HepG2 (cell line): ENCODE data around the gene SEMA6D. TPM values are rescaled to one million over a fixed set of nuclear protein-coding genes. Genes with fewer than 3 reads are reported as not detected.

Experiments
- ATAC-seq: fragments of 200-7000 bp; cut with Tn5 transposase; 3 replicates; pipeline ENCODE4 v1.9.1; 2020; ENCODE audit warnings: mild to moderate bottlenecking, moderate library complexity
- BruUV-seq: library from RNA; stranded (reverse); fragments of 400-500 nt; replicated peaks from 2 replicates; lab custom pipeline; 2021; lab: Mats Ljungman, UMichigan
- CTCF ChIA-PET: fragments of 300-600 bp; formaldehyde crosslinking; extraction: SDS; loops from one replicate; lab custom pipeline; 2021; ENCODE audit warnings: low total read pairs, inconsistent platforms, low intra/inter-chr PET ratio; lab: Yijun Ruan, JAX
- POLR2A ChIA-PET: fragments of 350-600 bp; sonication (Branson Sonifier 250); formaldehyde crosslinking; loops from one replicate; lab custom pipeline; 2020; ENCODE audit warnings: antibody characterized with exemption, inconsistent platforms; lab: Yijun Ruan, JAX
- DNase-seq: peaks from one replicate; pipeline ENCODE4 v3.0.0-alpha.2; 2015; ENCODE audit warnings: low spot score
- FAIRE-seq: peaks from 3 replicates; lab custom pipeline; 2011; peaks lifted over from hg19 to GRCh38; lab: Jason Lieb, UNC
- H2AFZ ChIP-seq: one replicate; pipeline ENCODE4 v1.6.1; 2011; ENCODE audit warnings: low read length, inconsistent platforms
- H3K27ac ChIP-seq: fragments of 300-600 bp; 3 replicates; pipeline ENCODE4 v1.8.0; 2011; ENCODE audit warnings: mixed run types, mild to moderate bottlenecking, mixed read lengths, low read length, inconsistent platforms; ENCODE audit not compliant: insufficient read depth; ENCODE audit errors: extremely low read length
- H3K27me3 ChIP-seq, 2 experiments: fragments of 200-600 bp in 1 of 2; 2 replicates in 1 of 2; 3 replicates in 1 of 2; pipeline versions ENCODE4 v1.6.0 to v1.8.0; 2011; ENCODE audit warnings: low read length in 2 of 2, mild to moderate bottlenecking in 2 of 2, moderate library complexity in 2 of 2, inconsistent platforms in 1 of 2; ENCODE audit not compliant: insufficient read depth in 2 of 2, control insufficient read depth in 1 of 2
- H3K36me3 ChIP-seq, 2 experiments: fragments of 200-600 bp in 1 of 2; replicated peaks in 1 of 2; 2 replicates in 1 of 2; 3 replicates in 1 of 2; pipeline versions ENCODE4 v1.5.1 to v1.8.0; 2011; ENCODE audit warnings: low read length in 2 of 2, inconsistent platforms in 1 of 2; ENCODE audit not compliant: insufficient read depth in 2 of 2, control insufficient read depth in 1 of 2
- H3K4me1 ChIP-seq: 2 replicates; pipeline ENCODE4 v1.5.1; 2012; ENCODE audit warnings: low read length, inconsistent platforms; ENCODE audit not compliant: insufficient read depth
- H3K4me2 ChIP-seq: 2 replicates; pipeline ENCODE4 v1.6.0; 2011; ENCODE audit warnings: low read depth, low read length, inconsistent platforms
- H3K4me3 ChIP-seq, 3 experiments: fragments of 200-600 bp in 1 of 3; sonication (generic), shearing (Covaris generic) in 1 of 3; replicated peaks in 1 of 3; 2 replicates each; pipeline ENCODE4 v1.5.1; 2011 to 2016; ENCODE audit warnings: low read length in 3 of 3, inconsistent platforms in 2 of 3, low read depth in 2 of 3, mild to moderate bottlenecking in 2 of 3, control low read depth in 1 of 3, mixed read lengths in 1 of 3; ENCODE audit not compliant: insufficient read depth in 1 of 3
- H3K79me2 ChIP-seq: one replicate; pipeline ENCODE4 v1.6.1; 2011; ENCODE audit warnings: low read length, inconsistent platforms; ENCODE audit not compliant: insufficient read depth
- H3K9ac ChIP-seq: 2 replicates; pipeline ENCODE4 v1.6.0; 2011; ENCODE audit warnings: mild to moderate bottlenecking, low read depth, low read length, inconsistent platforms; ENCODE audit not compliant: insufficient read depth
- H3K9me3 ChIP-seq: 2 replicates; pipeline ENCODE4 v1.5.1; 2012; ENCODE audit warnings: mild to moderate bottlenecking, low read length
- H4K20me1 ChIP-seq: 2 replicates; pipeline ENCODE4 v1.6.0; 2011; ENCODE audit warnings: inconsistent platforms, mild to moderate bottlenecking, low read length, moderate library complexity; ENCODE audit not compliant: insufficient read depth
- BHLHE40 ChIP-seq: IDR thresholded peaks from 2 replicates; pipeline ENCODE4 v1.6.1; 2011; ENCODE audit warnings: low read length, improper control_type of control experiment
- BRF2 ChIP-seq: sonication (generic); formaldehyde crosslinking; IDR thresholded peaks from 2 replicates; pipeline ENCODE4 v1.8.1; 2022; ENCODE audit warnings: mild to moderate bottlenecking, missing genetic modification reagents
- ISX ChIP-seq: sonication (generic); formaldehyde crosslinking; conservative IDR thresholded peaks from 2 replicates; pipeline ENCODE4 v1.5.0; 2020; ENCODE audit warnings: missing genetic modification reagents
- MBNL3 ChIP-seq: fragments of 250-450 bp; sonication (Bioruptor Pico); conservative IDR thresholded peaks from 2 replicates; pipeline ENCODE4 v1.8.0; 2022; ENCODE audit warnings: mild to moderate bottlenecking, inconsistent platforms
- MIER3 ChIP-seq: IDR thresholded peaks from 2 replicates; pipeline ENCODE4 v1.6.1; 2016; ENCODE audit warnings: missing compliant biosample characterization, borderline replicate concordance
- NFE2 ChIP-seq: sonication (generic); formaldehyde crosslinking; IDR thresholded peaks from 2 replicates; pipeline ENCODE4 v1.4.0; 2020; ENCODE audit warnings: missing genetic modification reagents
- NFYB ChIP-seq: sonication (generic); formaldehyde crosslinking; IDR thresholded peaks from 2 replicates; pipeline ENCODE4 v1.4.0; 2020; ENCODE audit warnings: missing genetic modification reagents
- PCBP2 ChIP-seq: fragments of 200-400 bp; formaldehyde crosslinking; optimal IDR thresholded peaks from 2 replicates; pipeline ENCODE3; 2018; ENCODE audit warnings: low read length, low read depth; ENCODE audit not compliant: poor library complexity, severe bottlenecking
- PHB2 ChIP-seq: fragments of 450-650 bp; IDR thresholded peaks from 2 replicates; pipeline ENCODE4 v1.6.1; 2018; ENCODE audit not compliant: partially characterized antibody
- SYNCRIP ChIP-seq: fragments of 200-400 bp; formaldehyde crosslinking; IDR thresholded peaks from 2 replicates; pipeline ENCODE4 v1.6.1; 2018; ENCODE audit warnings: mild to moderate bottlenecking, low read depth, low read length; ENCODE audit not compliant: insufficient read depth
- TFAP4 ChIP-seq: sonication (generic); IDR thresholded peaks from 2 replicates; pipeline ENCODE4 v1.6.1; 2016; ENCODE audit warnings: low read depth, borderline replicate concordance
- ZFP36L2 ChIP-seq: sonication (generic); formaldehyde crosslinking; IDR thresholded peaks from 2 replicates; pipeline ENCODE4 v1.4.0; 2020; ENCODE audit warnings: missing genetic modification reagents
- ZNF276 ChIP-seq: sonication (generic); formaldehyde crosslinking; IDR thresholded peaks from 2 replicates; pipeline ENCODE4 v1.4.0; 2020; ENCODE audit warnings: mild to moderate bottlenecking, low read depth, missing genetic modification reagents
- ZNF382 ChIP-seq: sonication (generic); formaldehyde crosslinking; IDR thresholded peaks from 2 replicates; pipeline ENCODE4 v1.5.0; 2020; ENCODE audit warnings: missing genetic modification reagents, mild to moderate bottlenecking, borderline replicate concordance
- ZNF446 ChIP-seq: sonication (generic); formaldehyde crosslinking; IDR thresholded peaks from 2 replicates; pipeline ENCODE4 v1.5.0; 2020; ENCODE audit warnings: mild to moderate bottlenecking, missing genetic modification reagents
- ZNF850 ChIP-seq: sonication (generic); formaldehyde crosslinking; conservative IDR thresholded peaks from 2 replicates; pipeline ENCODE4 v1.9.0; 2021; ENCODE audit warnings: mild to moderate bottlenecking, missing genetic modification reagents
- WGBS: methylation state at CpG from one replicate; pipeline ENCODE4 v1.1.6; 2017; ENCODE audit warnings: low lambda C conversion rate; 5-methylcytosine and 5-hydroxymethylcytosine counted together
- in situ Hi-C: cut with HindIII; loops from 2 replicates; pipeline ENCODE4 v1.10.0; 2017; ENCODE audit warnings: low pct_unique_long_range_greater_than_20kb; ENCODE audit not compliant: extremely low pct_ligation_motif_present
- intact Hi-C: fragments of 100-400 bp; cut with micrococcal nuclease; formaldehyde crosslinking; loops from one replicate; pipeline ENCODE4 v1.10.0; 2022; ENCODE audit not compliant: unreplicated experiment
- polyA plus RNA-seq, 8 experiments: library from polyadenylated mRNA; depleted of rRNA in 3 of 8; stranded (reverse) in 7 of 8; unstranded in 1 of 8; fragments of >200 nt; fragmentation: Illumina TruSeq in 4 of 8; extraction: Trizol in 4 of 8; gene quantifications; 2 replicates each; pipeline versions ENCODE4 v1.2.1 to v1.2.3, GENCODE V29; 2011 to 2016; ENCODE audit warnings: low read depth in 4 of 8, missing spikeins in 1 of 8, mixed read lengths in 1 of 8; ENCODE audit not compliant: insufficient read depth in 1 of 8
- total RNA-seq, 5 experiments: library from RNA; depleted of rRNA; stranded (reverse); fragments of >200 nt; fragmentation: Illumina TruSeq; extraction: Trizol; gene quantifications; 2 replicates each; pipeline ENCODE4 v1.2.3, GENCODE V29; 2016; ENCODE audit warnings: low read depth in 1 of 5

SEMA6D gene
- total and polyA plus RNA-seq, 2 of the 13 experiments (the other 11 are each of a cell fraction or from before 2014, with no cell fraction given): not detected

GRCh38 chr15:47682661-47683060 lies 34.6 kb upstream of the SEMA6D start:
- FAIRE-seq: no peak
- H3K36me3 ChIP-seq: no peaks in the 10 kb centered on the region
- H3K4me2 ChIP-seq: no peak overlapping the region
- H3K79me2 ChIP-seq: no peaks in the 10 kb centered on the region
- no TSS peak for BruUV-seq
- H3K27me3 ChIP-seq: no peaks in the 10 kb centered on the region
- no peak overlapping the region for H3K4me3 ChIP-seq
- H2AFZ ChIP-seq: no peak overlapping the region
- no peaks in the 10 kb centered on the region for H4K20me1 ChIP-seq
- no peak for DNase-seq
- POLR2A ChIA-PET: no interaction called here
- ATAC-seq: no peak
- H3K4me1 ChIP-seq: no peaks in the 10 kb centered on the region
- no peak overlapping the region for H3K27ac ChIP-seq
- H3K9me3 ChIP-seq: peaks cover 34% of the 10 kb centered on the region
- no peak for TF ChIP-seq TFAP4
- TF ChIP-seq NFYB: no peak
- no peak for TF ChIP-seq ZNF850 (CRISPR knock-in tag)
- TF ChIP-seq BHLHE40: no peak
- CTCF ChIA-PET: no interaction called here
- no peak overlapping the region for H3K9ac ChIP-seq
- WGBS: 12% methylated on average over 4 of the region's 4 CpGs
- in situ Hi-C loops (no loop called here), intact Hi-C loops (loop anchor here (10.0 kb wide), 1 partner anchor 488 kb away; no protein-coding TSS in a partner anchor)

GRCh38 chr15:47685141-47685870 lies 32.0 kb upstream of the SEMA6D start:
- Histone ChIP-seq H3K36me3 (no peaks in the 10 kb centered on the region), H3K9me3 (peaks cover 22% of the 10 kb centered on the region), H3K4me1 (no peaks in the 10 kb centered on the region), H3K27me3 (no peaks in the 10 kb centered on the region), H3K4me2 (no peak overlapping the region), H3K4me3 (no peak overlapping the region), H3K27ac (no peak overlapping the region), H2AFZ (no peak overlapping the region), H3K9ac (no peak overlapping the region), H3K79me2 (no peaks in the 10 kb centered on the region), H4K20me1 (no peaks in the 10 kb centered on the region)
- FAIRE-seq (no peak), ATAC-seq (no peak), DNase-seq (no peak)
- in situ Hi-C loops (no loop called here), intact Hi-C loops (loop anchor here (10.0 kb wide), 1 partner anchor 491 kb away; no protein-coding TSS in a partner anchor)
- ChIA-PET CTCF (no interaction called here), POLR2A (no interaction called here)
- no TSS peak for BruUV-seq
- WGBS: 2% methylated on average over 3 of the region's 3 CpGs
- no peak for TF ChIP-seq MIER3 (CRISPR knock-in tag)
- no peak for TF ChIP-seq BRF2 (CRISPR knock-in tag)
- no peak for TF ChIP-seq NFE2 (CRISPR knock-in tag)
- no peak for TF ChIP-seq MBNL3
- TF ChIP-seq ZNF276 (CRISPR knock-in tag): no peak
- no peak for TF ChIP-seq ZFP36L2 (CRISPR knock-in tag)
- no peak for TF ChIP-seq ZNF382 (CRISPR knock-in tag)
- no peak for TF ChIP-seq PCBP2
- no peak for TF ChIP-seq ISX
- no peak for TF ChIP-seq PHB2
- no peak for TF ChIP-seq SYNCRIP
- TF ChIP-seq ZNF446 (CRISPR knock-in tag): no peak
